ENCODE data around the gene HPGDS.
A peak's percentile ranks its signal among the peaks of the same experiment; 100 is the strongest.
"Not testable (repeated sequence)": the region's sequence is repeated elsewhere in the genome, so short reads cannot be mapped to it uniquely, and the experiment has no call there.

The HPGDS gene

GRCh38 chr4:94307231-94307871 lies 35.3 kb downstream of the HPGDS start:
- DNase-seq, result no peak

- DNase-seq, result no peak
These were observed 35.9 kb downstream of the HPGDS start for GRCh38 chr4:94306713-94307112.

GRCh38 chr4:94305466-94306225 lies 37.0 kb downstream of the HPGDS start:
- DNase-seq, result peak; percentile 31

GRCh38 chr4:94304365-94304971 lies 38.2 kb downstream of the HPGDS start:
- DNase-seq, result peak; percentile 67

- DNase-seq, result no peak
These were observed 40.4 kb downstream of the HPGDS start for GRCh38 chr4:94302191-94302590.

GRCh38 chr4:94298725-94299252 lies 43.8 kb downstream of the HPGDS start:
- no peak for DNase-seq

- DNase-seq, result not testable (repeated sequence)
These were observed 47.2 kb downstream of the HPGDS start for GRCh38 chr4:94295473-94295872.

- DNase-seq, result not testable (repeated sequence)
These were observed 48.7 kb downstream of the HPGDS start for GRCh38 chr4:94293981-94294380.

- no peak for DNase-seq
These were observed 52.4 kb downstream of the HPGDS start for GRCh38 chr4:94290245-94290644.

- no peak for DNase-seq
These were observed 57.0 kb downstream of the HPGDS start for GRCh38 chr4:94285666-94286065.

GRCh38 chr4:94284889-94285288 lies 57.7 kb downstream of the HPGDS start:
- DNase-seq, result no peak

GRCh38 chr4:94278781-94279180 lies 63.9 kb downstream of the HPGDS start:
- DNase-seq, result no peak

GRCh38 chr4:94277534-94277933 lies 65.1 kb downstream of the HPGDS start:
- DNase-seq, result no peak

- DNase-seq, result no peak
These were observed 66.4 kb downstream of the HPGDS start for GRCh38 chr4:94276204-94276603.

GRCh38 chr4:94274912-94275311 lies 67.7 kb downstream of the HPGDS start:
- DNase-seq, result no peak

- no peak for DNase-seq
These were observed 71.4 kb downstream of the HPGDS start for GRCh38 chr4:94271248-94271647.

GRCh38 chr4:94267037-94267436 lies 75.6 kb downstream of the HPGDS start:
- no peak for DNase-seq

GRCh38 chr4:94262163-94263016 lies 80.2 kb downstream of the HPGDS start:
- DNase-seq, result no peak

GRCh38 chr4:94256828-94257227 lies 85.8 kb downstream of the HPGDS start:
- DNase-seq, result peak; percentile 32

- DNase-seq, result no peak
These were observed 86.4 kb downstream of the HPGDS start for GRCh38 chr4:94256144-94256783.

- DNase-seq, result no peak
These were observed 89.6 kb downstream of the HPGDS start for GRCh38 chr4:94253036-94253435.

- DNase-seq, result no peak
These were observed 91.5 kb downstream of the HPGDS start for GRCh38 chr4:94251094-94251493.

Data from hematopoietic multipotent progenitor cell treated with erythropoietin and hydrocortisone succinate and interleukin-3 and kit ligand, for 8 days (in vitro differentiated cells).